ENCODE measurements around the gene GPR15LG.

Gene GPR15LG

GRCh38 chr10:84217746-84218145 lies 44.1 kb downstream of the GPR15LG start:
- DNase-seq = no peak

- DNase-seq = no peak
Observed at GRCh38 chr10:84221916-84222315, 48.3 kb downstream of the GPR15LG start.

GRCh38 chr10:84224411-84225028 lies 50.9 kb downstream of the GPR15LG start:
- no peak for DNase-seq

- no peak for DNase-seq
Observed at GRCh38 chr10:84225427-84226173, 52.0 kb downstream of the GPR15LG start, which contains the start of gene LRIT2. TSS of gene LRIT2 (minus strand) at chr10:84225544. CDS start at chr10:84225520, 24 bp downstream.

DNA sequence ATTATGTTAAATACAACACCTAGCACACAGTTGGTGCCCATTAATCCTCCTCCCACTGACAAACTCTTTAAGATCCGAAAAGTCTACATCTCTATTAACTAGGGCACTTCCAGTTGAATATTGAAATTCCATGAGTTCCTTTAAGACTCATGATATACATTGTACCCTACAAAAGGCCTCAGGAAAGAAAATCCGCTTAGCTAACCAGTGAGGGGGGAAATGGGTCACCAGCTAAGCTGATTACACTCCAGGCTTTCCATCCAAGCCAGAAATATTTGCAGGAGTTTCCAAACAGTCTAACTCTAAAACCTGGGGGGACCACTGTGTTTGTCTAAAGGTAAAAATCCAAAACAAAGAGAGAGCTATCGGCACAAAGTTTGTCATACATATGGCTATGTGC lies 53.0 kb downstream of the GPR15LG start:
- DNase-seq = no peak

GRCh38 chr10:84227810-84228209 lies 54.2 kb downstream of the GPR15LG start:
- no peak for DNase-seq

DNA sequence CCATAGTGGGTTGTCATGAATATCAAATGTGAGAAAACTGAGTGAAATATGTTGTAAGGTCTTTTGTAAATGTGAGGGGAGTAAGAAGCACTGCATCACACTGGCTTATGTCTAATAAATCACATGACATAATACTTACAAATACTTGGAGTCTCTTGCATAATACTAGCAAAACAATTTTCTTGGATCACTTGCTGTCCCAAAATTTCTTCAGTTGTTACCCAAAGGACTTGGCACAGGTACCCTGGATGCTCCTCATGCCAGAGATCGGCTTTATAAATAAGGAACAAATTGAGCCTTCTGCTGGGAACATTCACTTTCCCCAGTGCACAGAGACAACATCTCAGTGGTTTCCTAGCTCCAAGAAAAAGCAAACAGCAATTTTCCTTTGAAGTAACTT lies 56.8 kb downstream of the GPR15LG start:
- DNase-seq = no peak

- DNase-seq = no peak
Observed at GRCh38 chr10:84232376-84232775, 58.8 kb downstream of the GPR15LG start.

- DNase-seq = no peak
Observed at GRCh38 chr10:84233940-84234339, 60.3 kb downstream of the GPR15LG start.

- no peak for DNase-seq
Observed at GRCh38 chr10:84234479-84234878, 60.9 kb downstream of the GPR15LG start.

Measured in T-helper 1 cell (primary cell).